GM18508 (cell line): ENCODE results near the gene SLC25A43.
"Not testable (repeated sequence)": the region's sequence is repeated elsewhere in the genome, so short reads cannot be mapped to it uniquely, and the experiment has no call there.

ENCODE experiments used
- ATAC-seq: cut with Tn5 transposase; IDR thresholded peaks from one replicate; pipeline ENCODE4 v1.9.1; 2021; ENCODE audit warnings: moderate number of reproducible peaks; ENCODE audit not compliant: insufficient read depth, unreplicated experiment

The SLC25A43 gene

GRCh38 chrX:119493851-119494495 is 94.8 kb downstream of the SLC25A43 start:
- not testable (repeated sequence) for ATAC-seq

DNA sequence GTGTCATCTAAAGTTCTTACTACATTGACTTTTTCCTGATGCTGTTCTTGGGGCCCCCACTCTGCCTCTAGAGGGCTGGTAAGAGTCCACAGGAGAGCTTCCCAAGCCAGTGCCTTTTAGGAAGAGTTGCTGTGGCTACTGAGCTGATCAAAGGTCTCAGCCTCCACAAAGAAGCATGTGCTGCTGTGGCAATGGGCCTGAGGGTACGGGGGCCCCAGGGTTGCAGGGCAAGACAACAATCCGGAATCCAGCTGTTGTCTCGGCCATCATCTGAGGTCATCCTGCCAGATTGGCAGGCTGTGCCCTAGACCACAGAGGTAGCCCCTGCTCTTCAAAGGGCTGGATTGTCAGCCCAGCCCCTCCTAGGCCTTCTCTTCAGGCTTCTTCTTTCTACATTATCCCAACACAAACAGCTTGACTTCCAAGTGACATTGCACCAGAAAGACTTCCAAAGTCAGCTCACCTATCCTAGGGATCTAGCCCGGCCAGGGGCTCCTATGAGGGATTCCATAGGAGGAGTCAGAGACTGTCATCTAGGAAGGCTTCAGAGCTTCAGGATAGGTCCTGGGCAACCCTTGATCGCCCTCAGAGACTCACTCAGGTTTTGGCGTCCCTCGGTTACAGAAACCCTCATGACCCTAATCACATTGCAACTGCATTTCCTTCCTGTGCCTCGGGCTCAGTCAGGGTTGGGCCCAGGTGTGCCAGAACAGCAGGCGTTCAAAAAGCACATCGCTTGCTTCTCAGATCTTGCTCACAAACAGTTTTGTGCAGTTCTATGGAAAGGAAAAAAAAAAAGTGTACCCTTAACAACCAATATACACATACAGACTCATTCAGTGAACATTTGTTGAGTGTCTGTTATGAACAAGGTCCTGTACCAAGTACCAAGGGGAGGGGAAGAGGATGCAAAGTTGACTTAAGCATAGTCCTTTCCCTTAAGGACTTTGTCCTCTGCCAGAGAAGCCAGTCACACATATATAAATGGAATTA is 96.9 kb downstream of the SLC25A43 start:
- ATAC-seq: no peak

DNA sequence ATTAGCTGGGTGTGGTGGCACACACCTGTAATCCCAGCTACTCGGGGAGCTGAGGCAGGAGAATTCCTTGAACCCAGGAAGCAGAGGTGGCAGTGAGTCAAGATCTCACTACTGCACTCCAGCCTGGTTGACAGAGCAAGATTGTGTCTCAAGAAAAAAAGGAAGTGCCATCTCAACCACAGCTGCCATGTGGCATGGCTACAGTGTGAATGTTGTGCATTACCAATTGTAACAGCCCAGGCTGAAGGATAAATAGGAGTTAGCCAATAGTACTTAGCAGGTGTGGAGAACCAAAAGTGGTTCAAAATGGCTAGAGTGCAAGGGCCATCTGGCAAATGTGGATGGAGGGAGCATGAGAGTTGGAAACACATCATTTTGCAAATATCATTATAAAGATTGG is 98.0 kb downstream of the SLC25A43 start:
- no peak for ATAC-seq

- ATAC-seq: no peak
These were observed 101.1 kb downstream of the SLC25A43 start for GRCh38 chrX:119500061-119500800.

GRCh38 chrX:119501511-119502148 is 102.5 kb downstream of the SLC25A43 start:
- no peak for ATAC-seq

DNA sequence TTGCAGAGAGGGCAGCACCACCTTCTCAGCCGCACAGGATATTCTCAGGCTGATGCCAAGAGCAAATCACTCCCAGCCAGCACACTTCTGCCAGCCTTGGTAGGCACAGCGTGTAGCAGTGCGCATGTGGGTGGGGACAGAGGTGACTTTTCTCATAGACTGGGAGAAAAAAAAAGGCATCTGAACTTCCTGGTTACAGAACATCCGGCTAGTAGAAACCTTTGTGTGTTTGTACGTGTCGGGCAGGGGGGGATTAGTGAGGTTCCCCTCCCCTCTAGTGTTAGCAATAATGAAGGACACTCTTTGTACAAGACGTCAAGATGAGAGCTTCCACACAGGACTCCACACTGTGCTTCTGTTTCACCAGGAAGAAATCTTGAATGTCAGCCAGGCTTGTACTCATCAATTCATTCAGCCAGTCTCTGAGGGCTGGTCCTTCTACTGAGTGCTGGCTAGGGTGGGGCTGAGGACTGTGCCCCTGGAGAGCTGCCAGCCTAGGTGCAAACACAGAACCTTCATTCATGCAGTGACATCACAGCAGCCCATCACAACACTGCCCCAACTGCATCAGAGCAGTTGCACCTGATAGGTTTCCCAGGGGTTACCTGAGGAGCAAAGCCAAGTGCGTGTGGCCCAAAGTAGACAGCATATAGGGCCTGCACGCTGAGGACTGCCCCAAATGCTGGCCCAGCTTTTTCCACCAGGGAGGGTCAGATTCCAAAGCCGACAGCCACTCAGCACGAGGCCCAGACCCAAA is 103.8 kb downstream of the SLC25A43 start:
- ATAC-seq: no peak

DNA sequence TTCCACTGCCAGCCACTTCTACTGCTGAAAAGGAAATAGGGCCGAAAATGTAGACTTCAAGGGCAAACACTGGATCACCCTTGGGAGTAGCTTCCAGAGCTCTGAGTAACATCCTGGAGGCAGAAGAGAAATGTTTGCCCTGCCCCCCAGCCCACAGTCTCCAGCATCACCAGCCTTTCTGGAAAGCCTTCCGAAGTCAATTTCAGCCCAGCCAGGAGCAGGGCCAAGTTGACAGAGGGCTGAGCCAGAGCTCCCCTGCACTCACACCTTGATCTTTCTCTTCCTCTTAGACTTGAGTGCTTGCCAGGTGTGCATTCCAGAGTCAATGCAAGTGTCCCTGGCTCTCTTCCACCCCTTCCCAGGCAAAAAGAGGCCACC is 104.3 kb downstream of the SLC25A43 start:
- no peak for ATAC-seq
